HG03520 (cell line): ENCODE measurements around the gene LMO1.

ENCODE experiments used
- ATAC-seq: cut with Tn5 transposase; IDR thresholded peaks from one replicate; pipeline ENCODE4 v1.9.1; 2021; ENCODE audit warnings: mild to moderate bottlenecking, moderate library complexity; ENCODE audit not compliant: unreplicated experiment

Gene LMO1

GRCh38 chr11:8263769-8264410 lies at the start of gene LMO1:
Gene LMO1 (minus strand): TSS chr11:8263878. CDS start chr11:8263362, 516 bp downstream.
- ATAC-seq, result no peak

DNA sequence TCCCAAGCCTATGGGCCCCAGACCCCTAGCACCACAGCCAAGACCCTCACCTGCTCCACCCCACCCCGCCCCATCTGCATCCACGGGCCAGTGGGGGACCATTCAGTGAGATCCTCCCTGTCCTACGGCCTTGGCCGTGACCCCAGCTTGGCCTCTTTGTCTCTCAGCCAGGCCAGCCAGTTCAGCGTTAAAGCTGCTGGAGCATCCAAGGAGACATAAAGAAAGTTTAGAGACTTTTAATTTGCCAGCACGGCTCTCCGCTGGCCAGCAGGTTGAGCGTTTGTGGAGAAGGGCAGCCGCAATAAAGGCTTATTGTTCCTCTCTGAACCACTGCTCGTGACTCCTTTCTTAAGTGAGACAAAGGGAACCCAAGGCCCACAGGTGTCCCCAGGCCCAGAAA lies 49.3 kb upstream of the LMO1 start:
- ATAC-seq, result no peak

GRCh38 chr11:8311366-8311765 lies 47.7 kb upstream of the LMO1 start:
- no peak for ATAC-seq

DNA sequence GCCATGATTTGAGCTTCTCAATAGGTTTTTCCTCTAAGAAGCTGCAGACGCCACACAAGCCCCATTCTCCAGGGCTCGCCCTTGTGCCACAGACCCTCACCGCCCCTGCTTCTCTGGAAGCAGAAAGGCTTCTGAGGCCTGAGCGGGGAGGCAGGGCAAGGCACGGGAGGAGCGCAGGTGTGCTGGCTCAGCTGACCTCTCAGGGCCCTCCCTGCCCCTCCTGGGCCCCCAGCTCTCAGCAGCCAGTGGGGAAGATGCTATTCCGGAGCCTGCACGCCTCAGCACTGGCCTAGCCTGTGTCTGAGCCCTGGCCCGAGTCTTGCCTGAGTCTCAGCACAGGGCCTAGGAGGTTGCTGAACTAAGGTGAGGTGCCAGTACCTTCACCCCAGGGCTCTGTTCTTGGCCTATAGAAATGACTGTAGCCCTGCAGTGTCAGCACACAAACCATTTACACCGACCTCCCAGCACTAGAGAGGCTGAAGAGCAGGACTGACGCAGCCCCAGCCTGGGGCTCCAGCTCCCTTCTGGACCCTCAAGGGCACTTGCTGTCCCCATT lies 47.1 kb upstream of the LMO1 start:
- no peak for ATAC-seq

DNA sequence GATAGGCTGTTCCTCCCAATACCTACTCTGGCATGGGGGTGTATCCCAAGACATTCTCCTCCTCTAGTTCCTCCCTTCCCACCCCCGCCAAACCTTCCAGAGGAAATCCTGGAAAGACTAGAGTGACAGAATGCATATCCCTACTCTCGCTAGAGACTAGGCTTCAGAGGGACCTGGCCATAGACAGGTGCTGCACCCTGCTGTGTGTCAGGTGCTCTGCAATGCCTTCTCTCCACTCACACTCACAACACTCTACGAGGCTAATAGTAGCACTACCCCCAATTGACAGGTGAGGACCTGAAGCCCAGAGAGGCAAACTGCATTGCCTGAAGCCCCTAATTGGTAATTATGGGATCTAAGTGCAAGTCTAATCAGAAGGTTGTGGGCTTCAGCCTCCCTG lies 46.2 kb upstream of the LMO1 start:
- ATAC-seq, result no peak

GRCh38 chr11:8309311-8309710 lies 45.6 kb upstream of the LMO1 start:
- ATAC-seq, result no peak

DNA sequence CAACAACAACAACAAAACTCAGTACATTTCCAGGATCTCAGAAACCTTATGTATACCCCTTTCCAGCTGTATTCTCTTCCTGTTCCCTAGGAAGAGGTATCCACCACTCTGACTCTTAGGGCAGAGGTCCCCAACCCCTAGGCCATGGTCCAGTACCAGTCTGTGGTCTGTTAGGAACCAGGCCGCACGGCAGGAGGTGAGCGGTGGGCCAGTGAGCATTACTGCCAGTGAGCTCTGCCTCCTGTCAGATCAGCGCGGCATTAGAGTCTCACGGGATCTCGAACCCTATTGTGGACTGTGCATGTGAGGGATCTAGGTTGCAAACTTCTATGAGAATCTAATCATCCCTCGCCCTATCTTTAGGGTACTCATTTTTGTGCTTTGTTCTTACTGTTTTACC lies 43.9 kb upstream of the LMO1 start:
- ATAC-seq, result no peak

GRCh38 chr11:8301622-8302021 lies 37.9 kb upstream of the LMO1 start:
- ATAC-seq, result no peak

DNA sequence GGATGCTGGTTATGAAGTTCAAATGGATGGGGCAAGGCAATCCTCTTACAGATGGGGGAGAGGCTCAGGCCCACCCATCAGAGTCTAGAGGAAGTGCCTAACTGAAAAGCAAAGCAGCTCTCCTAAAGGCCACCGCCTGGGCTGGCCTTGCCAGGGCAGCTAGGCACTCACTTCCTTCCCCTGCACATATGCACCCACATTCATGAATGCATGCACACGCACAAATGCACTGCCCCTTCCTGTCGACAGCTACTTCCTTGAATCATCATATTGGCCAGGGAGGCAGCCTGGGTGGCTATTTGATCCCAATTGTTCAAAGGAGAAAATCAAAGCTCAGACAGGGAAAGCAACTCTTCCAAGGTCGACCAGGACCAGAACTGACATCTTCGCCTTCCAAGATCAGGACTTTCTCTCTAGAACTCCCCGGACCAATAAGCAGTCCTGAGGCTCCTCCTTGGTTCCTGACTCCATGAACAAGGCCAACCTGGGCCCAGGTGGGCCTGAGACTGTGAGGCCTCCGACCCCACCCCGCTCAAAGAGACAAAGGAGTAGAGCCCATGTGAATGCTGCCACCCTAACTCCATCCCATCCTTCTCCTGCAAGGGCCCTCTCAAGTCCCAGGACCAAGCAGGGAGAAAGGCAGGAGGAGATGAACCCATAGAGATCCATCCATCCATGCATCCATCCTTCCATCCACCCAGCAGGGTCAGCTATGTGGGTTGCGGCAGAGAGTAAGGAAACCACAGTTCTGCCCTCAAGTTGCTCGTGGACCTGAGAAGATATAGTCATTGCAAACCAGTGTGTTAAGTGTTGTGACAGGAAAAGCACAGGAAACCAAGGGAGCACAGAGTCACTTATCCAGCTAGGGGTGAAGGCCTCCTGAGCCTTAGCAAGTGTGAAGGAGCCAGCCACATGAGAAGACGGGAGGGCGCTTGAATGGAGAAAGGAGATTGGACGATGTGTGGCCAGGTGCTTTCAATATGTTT lies 35.4 kb upstream of the LMO1 start:
- ATAC-seq, result no peak

GRCh38 chr11:8297781-8298440 lies 34.2 kb upstream of the LMO1 start:
- no peak for ATAC-seq

GRCh38 chr11:8296872-8297271 lies 33.2 kb upstream of the LMO1 start:
- ATAC-seq, result no peak

DNA sequence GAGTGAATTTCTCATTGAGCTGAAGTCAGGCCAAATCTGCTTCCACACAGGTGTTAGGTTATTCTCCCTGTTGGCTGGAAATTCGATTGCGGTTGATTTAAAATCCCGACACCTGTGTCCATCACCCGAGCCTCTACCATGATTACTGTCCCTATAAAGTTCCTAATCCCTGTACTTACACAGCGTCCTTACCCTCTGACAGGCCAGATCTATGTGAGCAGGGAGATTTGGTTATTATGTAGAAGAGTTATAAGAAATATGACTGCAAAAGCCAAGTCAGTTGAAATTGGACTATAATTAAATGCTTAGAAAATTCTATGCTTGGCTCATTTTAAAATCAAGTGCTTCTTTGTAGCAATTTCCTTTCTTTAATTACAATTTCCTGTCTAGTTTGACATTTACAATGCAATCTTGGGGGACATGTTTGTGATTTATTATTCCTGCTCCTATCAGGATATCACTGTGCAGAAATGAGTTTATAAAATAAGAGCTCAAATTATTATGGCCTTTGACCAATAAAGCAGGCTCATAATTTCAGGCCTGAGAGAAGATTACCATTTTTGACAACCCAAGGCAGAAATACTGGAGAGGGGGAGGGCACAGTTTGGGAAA lies 32.5 kb upstream of the LMO1 start:
- ATAC-seq, result no peak

DNA sequence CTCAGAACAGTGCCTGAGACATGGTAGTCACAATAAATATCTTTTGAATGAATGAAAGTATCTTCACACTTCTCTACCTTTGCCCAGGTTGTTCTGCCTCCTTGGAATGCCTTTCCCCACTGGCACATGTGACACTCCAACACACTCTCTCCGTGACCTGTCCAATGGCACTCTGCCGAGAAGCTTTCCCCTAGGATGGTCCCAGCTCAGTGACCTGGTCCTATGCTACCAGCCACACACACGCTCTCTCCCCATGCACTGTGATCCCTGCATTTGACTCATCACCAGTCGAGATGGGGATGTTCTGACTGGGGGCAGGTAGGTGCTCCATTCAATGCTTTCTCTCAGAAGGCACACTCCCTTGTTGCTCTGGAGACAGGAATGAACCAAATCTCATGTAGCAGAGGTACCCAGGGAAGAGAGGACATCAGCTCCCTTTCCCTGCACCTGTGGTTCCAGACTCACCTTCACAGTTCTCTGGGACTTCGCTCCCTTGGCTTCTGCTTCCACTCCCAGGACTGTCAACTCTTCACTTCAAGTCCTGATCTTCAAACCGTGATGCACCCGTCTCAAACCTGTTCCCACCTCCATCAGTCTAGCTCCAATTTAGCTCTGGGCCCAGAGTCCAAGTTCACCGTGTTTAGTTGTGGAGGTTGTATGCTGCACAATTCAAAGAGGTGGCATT lies 30.7 kb upstream of the LMO1 start:
- no peak for ATAC-seq

DNA sequence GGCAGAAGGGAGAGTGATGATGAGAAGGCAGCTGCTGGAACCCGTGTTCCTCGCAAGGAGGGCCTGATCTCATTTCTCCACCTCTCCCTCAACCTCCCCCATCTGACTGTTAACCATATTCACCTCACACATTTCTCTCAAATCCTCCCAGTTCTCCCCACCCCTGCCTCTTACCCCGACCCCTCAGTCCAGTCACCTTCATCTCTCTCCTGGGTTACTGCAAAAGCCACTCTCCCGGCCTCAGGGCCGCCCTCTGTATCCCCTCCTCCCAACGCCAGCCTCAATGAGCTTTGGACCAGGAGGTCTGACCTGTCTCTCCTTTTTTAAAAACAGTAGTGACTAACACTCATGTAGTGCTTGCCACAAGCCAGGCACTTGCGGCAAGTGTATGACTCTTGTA lies 29.5 kb upstream of the LMO1 start:
- ATAC-seq, result no peak

GRCh38 chr11:8292351-8292750 lies 28.7 kb upstream of the LMO1 start:
- ATAC-seq, result no peak

GRCh38 chr11:8291421-8292350 lies 28.0 kb upstream of the LMO1 start:
- ATAC-seq, result no peak

DNA sequence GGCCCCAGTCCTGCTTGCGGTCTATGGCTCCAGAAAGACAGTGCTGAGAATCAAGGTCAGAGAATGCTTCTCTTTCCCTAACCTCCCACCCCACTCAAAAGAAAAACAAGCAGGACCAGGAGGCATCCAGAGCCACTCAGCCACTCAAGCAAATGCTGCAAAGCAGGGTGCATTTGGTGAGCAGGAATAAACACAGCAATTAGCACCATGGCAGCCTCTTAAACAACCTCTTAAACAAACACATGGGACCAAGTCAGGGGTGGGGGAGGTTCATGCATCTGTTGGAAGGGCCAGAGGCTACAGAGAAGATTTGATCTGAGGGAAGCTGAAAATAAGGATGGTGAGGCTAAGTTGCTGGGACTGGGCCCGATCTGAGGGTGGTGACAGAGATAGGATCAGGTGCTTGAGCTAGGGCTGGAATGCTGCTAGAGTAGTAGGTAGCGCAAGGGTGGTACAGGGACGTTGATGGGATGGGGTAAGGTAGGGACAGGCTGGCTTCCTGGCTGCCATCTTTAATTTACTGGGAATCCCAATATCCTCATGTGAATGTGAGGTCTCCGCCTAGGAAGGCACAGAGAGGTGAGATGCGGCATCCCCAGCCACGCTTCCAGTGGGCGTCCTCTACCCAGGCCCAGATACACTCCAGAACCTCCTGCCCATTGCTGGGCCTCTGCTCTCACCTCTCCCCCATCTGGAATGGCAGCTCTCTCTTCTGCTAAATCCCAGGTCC lies 26.6 kb upstream of the LMO1 start:
- ATAC-seq, result no peak

DNA sequence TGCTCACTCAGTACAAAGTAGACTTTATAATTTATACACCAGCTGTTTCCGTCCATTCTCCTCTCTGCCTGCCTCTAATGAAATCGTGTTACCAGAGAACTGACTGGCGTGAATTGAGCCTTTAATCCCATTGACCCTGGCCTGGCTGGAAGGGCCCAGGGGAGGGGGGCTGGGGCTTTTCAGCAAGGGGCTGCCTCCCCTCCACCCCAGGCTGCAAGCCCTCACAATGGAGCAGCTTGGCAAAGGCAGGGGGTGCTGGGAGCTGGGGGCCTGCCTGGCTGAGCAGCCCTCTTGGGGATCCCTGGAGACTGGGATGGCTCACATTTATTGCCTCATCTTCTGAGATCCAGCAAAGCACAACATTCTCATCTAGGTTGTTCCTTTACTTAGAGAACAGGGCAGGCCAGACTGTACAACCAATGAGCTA lies 25.8 kb upstream of the LMO1 start:
- ATAC-seq, result no peak
